Central memory CD4-positive, alpha-beta T cell (primary cell): ENCODE results near the gene MRPS33.
"Not testable (repeated sequence)": the region's sequence is repeated elsewhere in the genome, so short reads cannot be mapped to it uniquely, and the experiment has no call there.

ENCODE experiments used
- DNase-seq: peaks from one replicate; pipeline ENCODE4 v3.0.0; 2022
- total RNA-seq, 3 experiments: gene quantifications; one replicate each; lab custom pipeline; 2026; lab: John Stamatoyannopoulos, UW

The MRPS33 gene
- total RNA-seq, result 19.7 to 32.0 (median 29.4) reads per million in 3 experiments

DNA sequence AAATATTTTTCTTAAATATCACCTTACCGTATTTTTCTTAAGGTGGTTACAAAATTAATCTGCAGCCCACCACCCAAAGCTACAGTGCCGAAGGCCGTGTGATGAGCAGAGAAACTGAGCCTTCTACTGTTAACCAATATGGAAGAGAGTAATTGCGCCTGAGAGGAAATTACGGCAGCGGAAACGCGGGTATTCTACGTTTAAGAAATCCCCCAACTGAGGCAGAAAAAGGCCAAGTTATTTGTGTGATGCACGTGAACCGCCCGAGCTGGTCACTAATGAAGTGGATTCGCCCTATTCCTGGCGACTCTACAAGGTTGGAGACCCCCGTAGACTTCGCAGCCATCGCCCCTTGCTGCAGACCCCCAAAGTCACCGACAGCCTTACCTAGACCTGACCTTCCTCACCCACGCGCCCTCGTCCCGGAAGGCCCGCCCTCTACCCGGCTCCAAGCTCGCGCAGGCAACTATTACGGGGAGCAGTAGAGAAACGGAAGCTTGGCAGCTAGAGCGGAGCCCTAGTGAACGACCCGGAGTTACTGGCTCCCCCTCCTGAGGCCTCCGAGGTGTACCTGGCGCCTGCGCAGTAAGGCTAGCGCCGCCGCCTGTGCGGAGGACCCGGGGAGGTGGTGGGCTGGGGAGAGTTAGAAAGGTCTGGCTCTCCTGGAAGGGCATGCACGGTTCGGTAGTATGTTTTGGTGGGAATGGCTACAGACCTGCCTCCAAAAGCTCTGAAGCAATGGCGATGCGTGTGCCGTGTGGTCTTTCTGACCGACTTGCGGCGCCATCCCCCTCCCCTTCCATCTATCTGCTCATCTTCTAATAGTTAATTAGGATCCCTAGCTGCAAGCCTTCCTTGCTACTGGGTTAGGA, at the start of gene MRPS33:
Gene MRPS33 (minus strand): TSS at position 429 of the 872 bp plus-strand sequence. CDS start 4,319 bp downstream, outside the sequence.
- peak; percentile 95 for DNase-seq

GRCh38 chr7:141057788-141058187, 43.0 kb upstream of the MRPS33 start:
- DNase-seq, result no peak

DNA sequence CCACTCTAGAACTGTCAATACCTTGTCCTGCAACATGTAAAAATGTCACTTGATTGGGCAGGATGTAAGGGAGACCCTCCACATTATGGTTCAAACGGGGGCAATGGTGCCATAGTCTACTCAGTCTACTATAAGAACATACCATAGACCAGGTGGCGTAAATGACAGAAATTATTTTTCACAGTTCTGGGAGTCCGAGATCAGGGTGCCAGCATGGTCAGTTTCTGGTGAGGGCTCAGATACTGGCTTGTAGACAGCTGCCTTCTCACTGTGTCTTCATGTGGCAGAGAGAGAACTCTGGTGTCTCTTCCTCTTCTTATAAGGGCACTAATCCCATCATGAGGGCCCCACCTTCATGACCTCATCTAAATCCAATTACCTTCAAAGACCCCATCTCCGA, 40.4 kb upstream of the MRPS33 start:
- no peak for DNase-seq

- peak; percentile 79 for DNase-seq
These were observed 38.9 kb upstream of the MRPS33 start for GRCh38 chr7:141053626-141054025.

DNA sequence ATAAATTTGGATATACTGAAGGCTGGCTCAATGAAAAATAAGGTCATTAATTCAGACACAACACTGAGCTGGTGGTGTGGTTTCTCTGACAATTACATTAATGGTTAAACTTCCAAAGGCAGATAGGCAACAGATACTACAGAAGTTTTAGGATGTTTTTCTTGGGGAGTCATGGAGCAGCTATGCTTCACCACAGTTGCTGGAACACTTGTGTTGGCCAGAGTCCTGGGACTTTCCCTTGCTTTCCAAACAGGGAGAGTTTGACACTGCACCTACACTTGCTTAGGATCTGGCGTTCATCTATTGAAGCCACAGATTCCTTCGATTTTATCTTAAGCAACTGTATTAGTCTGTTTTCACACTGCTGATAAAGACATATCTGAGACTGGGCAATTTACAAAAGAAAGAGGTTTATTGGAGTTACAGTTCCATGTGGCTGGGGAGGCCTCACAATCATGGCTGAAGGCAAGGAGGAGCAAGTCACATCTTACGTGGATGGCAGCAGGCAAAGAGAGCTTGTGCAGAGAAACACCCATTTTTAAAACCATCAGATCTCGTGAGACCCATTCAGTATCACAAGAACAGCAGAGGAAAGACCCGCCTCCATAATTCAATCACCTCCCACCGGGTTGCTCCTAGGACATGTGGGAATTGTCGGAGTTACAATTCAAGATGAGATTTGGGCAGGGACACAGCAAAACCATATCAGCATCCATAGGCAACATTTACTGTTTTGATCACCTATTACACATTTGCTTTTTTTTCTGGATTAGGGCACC, 31.3 kb upstream of the MRPS33 start:
- no peak for DNase-seq

- DNase-seq, result no peak
These were observed 30.5 kb upstream of the MRPS33 start for GRCh38 chr7:141045126-141045841.

GRCh38 chr7:141043616-141044015, 28.9 kb upstream of the MRPS33 start:
- no peak for DNase-seq

DNA sequence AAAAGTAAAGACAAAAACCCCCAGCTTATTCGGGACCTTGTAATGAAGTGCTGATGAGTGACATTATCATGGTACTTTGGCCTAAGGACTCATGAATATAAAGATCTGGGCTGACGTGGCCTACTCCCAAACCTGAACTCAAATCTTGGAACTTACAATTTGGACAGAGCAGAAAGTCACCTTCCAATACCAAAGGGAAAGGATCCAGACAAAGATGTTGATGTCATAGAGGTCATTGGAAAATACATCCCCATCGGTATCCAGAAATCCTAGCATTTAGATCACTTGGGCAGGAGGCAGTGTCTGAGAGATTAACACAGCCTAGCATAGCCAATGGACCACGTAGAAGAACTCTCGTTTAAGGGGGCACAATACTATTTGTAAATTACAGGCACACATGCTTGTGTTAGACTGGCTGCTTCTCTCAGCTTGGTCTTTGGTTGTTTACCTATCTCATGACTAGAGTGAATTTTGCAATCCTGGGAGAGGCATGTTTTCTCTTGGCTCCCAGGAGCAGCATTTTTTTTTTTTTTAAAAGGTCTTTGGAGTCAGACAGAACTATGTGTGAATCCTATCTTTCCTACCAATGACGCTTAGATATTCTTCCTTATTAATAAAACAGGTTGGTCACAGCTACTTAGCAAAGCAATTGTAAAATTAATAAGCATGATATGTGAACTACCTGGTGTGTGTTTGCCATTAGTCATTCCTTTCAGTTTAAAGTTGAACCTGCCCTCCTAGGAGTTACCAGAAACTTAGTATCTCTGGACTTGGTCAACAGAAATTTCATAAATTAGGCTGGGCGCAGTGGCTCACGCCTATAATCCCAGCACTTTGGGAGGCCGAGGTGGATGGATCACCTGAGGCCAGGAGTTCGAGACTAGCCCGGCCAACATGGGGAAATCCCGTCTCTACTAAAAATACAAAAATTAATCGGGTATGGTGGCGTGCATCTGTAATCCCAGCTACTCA, 27.8 kb upstream of the MRPS33 start:
- DNase-seq, result no peak

DNA sequence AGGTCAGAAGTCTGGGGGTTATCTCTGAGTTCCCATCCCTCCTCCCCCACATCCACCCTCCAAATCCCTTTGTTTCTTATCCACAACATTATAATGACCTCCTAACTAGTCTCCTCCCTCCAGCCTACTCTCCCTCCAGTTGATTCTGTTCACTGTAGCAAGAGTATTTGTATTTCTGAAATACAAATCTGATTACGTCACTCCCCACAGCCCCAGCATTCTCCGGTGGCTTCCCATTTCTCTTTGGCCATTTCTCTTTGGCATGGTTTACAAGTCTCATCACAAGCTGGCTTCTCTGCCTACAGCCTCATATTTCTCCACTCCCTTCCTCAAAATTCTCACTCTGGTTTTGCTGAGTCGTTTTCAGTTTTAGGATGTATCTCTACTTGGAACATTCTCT, 24.6 kb upstream of the MRPS33 start:
- no peak for DNase-seq

GRCh38 chr7:141038100-141038499, 23.3 kb upstream of the MRPS33 start:
- DNase-seq, result not testable (repeated sequence)

DNA sequence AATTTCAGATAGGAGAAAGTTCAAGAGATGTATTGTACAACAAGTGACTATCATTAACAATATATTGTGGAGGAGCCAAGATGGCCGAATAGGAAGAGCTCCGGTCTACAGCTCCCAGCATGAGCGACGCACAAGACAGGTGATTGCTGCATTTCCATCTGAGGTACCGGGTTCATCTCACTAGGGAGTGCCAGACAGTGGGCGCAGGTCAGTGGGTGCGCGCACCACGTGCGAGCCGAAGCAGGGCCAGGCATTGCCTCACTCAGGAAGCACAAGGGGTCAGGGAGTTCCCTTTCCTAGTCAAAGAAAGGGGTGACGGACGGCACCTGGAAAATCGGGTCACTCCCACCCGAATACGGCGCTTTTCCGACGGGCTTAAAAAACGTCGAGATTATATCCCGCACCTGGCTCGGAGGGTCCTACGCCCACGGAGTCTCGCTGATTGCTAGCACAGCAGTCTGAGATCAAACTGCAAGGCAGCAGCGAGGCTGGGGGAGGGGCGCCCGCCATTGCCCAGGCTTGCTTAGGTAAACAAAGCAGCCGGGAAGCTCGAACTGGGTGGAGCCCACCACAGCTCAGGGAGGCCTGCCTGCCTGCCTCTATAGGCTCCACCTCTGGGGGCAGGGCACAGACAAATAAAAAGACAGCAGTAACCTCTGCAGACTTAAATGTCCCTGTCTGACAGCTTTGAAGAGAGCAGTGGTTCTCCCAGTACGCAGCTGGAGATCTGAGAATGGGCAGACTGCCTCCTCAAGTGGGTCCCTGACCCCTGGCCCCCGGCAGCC, 18.0 kb upstream of the MRPS33 start:
- DNase-seq, result not testable (repeated sequence)

DNA sequence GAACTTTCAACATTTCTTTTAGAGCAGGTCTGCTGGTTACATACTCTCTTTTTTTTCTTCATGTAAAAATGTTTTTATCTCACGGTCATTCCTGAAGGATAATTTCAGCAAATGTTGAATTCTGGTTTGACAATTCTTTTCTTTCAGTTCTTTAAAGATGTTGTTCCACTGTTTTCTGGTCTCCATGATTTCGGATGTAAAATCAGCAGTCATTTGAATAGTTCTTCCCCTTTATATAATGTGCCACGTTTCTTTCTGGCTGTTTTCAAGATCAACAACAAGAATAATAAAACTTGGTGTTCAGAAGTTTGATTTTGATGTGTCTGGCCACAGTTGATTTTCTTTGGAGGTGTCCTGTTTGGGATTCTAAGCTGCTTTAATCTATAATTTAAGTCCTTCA, 14.0 kb upstream of the MRPS33 start:
- no peak for DNase-seq

DNA sequence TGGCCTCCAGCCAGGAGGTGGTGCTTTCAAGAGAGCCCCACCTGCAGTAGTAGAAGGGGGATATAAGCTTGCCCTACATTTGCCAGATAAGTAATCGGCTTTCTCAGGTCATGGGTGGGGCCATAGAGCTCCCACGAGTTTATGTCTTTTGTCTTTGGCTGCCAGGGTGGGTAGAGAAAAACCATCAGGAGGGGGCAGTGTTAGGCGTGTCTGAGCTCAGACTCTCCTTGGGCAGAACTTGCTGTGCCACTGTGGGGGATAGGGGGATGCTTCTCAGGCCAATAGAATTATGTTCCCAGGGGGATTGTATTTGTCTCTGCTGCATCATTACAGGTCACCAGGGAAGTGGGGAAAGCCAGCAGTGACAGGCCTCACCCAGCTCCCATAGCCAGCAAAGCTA, 12.3 kb upstream of the MRPS33 start:
- no peak for DNase-seq

GRCh38 chr7:141024668-141025067, 9.9 kb upstream of the MRPS33 start:
- DNase-seq, result no peak

DNA sequence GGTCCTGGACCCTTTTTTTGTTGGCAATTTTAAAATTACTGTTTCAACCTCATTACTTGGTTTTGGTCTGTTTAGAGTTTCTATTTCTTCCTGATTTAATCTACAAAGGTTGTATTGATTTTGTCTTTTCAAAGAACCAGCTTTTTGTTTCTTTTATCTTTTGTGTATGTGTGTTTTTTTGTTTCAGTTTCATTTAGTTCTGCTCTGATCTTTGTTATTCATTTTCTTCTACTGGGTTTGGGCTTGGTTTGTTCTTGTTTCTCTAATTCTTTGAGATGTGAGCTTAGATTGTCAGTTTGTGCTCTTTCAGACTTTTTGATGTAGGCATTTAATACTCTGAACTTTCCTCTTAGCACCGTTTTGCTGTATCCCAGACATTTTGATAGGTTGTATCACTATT, 8.5 kb upstream of the MRPS33 start:
- DNase-seq, result peak; percentile 29

DNA sequence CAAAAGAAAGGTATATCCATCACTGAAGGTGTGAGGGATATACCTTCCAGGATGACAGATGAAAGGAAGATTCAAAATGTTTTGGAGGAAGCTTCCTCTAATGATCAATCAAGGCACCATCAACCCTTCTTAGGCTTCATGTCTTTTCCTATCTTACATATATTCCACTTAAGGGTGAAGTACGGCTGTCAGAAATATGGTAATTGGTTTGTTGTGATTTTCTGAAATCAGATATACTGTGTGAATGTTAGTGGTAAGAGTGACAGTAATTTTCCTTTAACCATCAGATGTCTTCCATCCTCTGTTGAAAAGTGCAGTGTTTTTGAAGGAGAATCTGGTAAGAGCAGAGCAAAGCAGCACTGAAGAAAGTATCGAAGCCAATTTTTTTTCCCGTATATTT, 2.8 kb upstream of the MRPS33 start:
- no peak for DNase-seq

GRCh38 chr7:141016349-141016748, 1.6 kb upstream of the MRPS33 start:
- no peak for DNase-seq

GRCh38 chr7:141014125-141014523, 628 bp downstream of the MRPS33 start:
- DNase-seq, result no peak

DNA sequence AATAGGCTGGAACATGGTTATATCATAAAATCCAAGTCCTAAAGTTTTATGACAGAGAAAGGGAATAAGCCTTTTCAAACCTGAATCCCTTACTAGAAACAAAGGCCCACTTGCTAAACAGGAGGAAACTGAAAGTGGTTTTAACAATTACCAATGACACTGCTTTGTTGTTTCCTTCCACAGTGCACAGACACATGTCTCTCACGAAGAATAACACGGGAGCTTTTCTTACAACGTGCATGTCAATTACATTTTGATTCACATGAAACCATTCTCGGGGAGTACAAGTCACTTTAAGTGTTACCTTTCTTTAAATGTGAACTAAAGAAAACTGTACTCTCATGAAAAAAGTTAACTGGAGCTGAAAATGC, 1.4 kb downstream of the MRPS33 start:
- no peak for DNase-seq

- no peak for DNase-seq
These were observed 1.9 kb downstream of the MRPS33 start for GRCh38 chr7:141012696-141013344.
